GM19023 (cell line): ENCODE data around the gene TEX2.

Experiments used
- ATAC-seq: cut with Tn5 transposase; IDR thresholded peaks from one replicate; pipeline ENCODE4 v1.9.1; 2021; ENCODE audit warnings: mild to moderate bottlenecking, moderate library complexity; ENCODE audit not compliant: unreplicated experiment

Gene TEX2

GRCh38 chr17:64162554-64162953 lies 100.5 kb downstream of the TEX2 start:
- no peak for ATAC-seq

GRCh38 chr17:64161380-64162176 lies 101.5 kb downstream of the TEX2 start:
- ATAC-seq, result no peak

GRCh38 chr17:64160378-64160777 lies 102.7 kb downstream of the TEX2 start:
- no peak for ATAC-seq

GRCh38 chr17:64158831-64159590 lies 104.0 kb downstream of the TEX2 start:
- ATAC-seq, result no peak

- ATAC-seq, result no peak
Measured at GRCh38 chr17:64158406-64158805, 104.7 kb downstream of the TEX2 start.

- no peak for ATAC-seq
Measured at GRCh38 chr17:64157669-64158180, 105.3 kb downstream of the TEX2 start.

GRCh38 chr17:64156670-64157069 lies 106.4 kb downstream of the TEX2 start:
- no peak for ATAC-seq

GRCh38 chr17:64155751-64156544 lies 107.1 kb downstream of the TEX2 start:
- ATAC-seq, result no peak

- ATAC-seq, result no peak
Measured at GRCh38 chr17:64155129-64155528, 107.9 kb downstream of the TEX2 start.

- no peak for ATAC-seq
Measured at GRCh38 chr17:64154717-64155116, 108.3 kb downstream of the TEX2 start.

GRCh38 chr17:64154313-64154695 lies 108.8 kb downstream of the TEX2 start:
- no peak for ATAC-seq

GRCh38 chr17:64153565-64154312 lies 109.3 kb downstream of the TEX2 start:
- ATAC-seq, result no peak

GRCh38 chr17:64152428-64153125 lies 110.5 kb downstream of the TEX2 start:
- ATAC-seq, result no peak

- ATAC-seq, result no peak
Measured at GRCh38 chr17:64151016-64151368, 112.1 kb downstream of the TEX2 start.

GRCh38 chr17:64150237-64151015 lies 112.6 kb downstream of the TEX2 start:
- no peak for ATAC-seq

- ATAC-seq, result no peak
Measured at GRCh38 chr17:64149196-64149595, 113.9 kb downstream of the TEX2 start.

- ATAC-seq, result no peak
Measured at GRCh38 chr17:64148699-64149098, 114.4 kb downstream of the TEX2 start.

GRCh38 chr17:64148017-64148631 lies 114.9 kb downstream of the TEX2 start:
- ATAC-seq, result no peak
